Left renal cortex interstitium (tissue), 4 donors: ENCODE results near the gene HEPN1. TPM values are rescaled to one million over a fixed set of nuclear protein-coding genes. Genes with fewer than 3 reads are reported as not detected.
A peak's percentile ranks its signal among the peaks of the same experiment; 100 is the strongest.
"Not testable (repeated sequence)": the region's sequence is repeated elsewhere in the genome, so short reads cannot be mapped to it uniquely, and the experiment has no call there.

ENCODE experiments used
- DNase-seq, 4 donors: peaks; one replicate each; pipeline ENCODE4 v3.0.0-alpha.2; 2013; ENCODE audit warnings: low read depth in 4 of 4, low spot score in 2 of 4, missing footprints in 1 of 4
- polyA plus RNA-seq, 4 donors: library from polyadenylated mRNA; unstranded; fragments of 120-200 nt; gene quantifications; one replicate each; pipeline ENCODE4 v1.2.1, GENCODE V29; 2013; ENCODE audit not compliant: insufficient read length in 4 of 4

HEPN1 gene
- polyA plus RNA-seq, 4 donors, result 0.71 to 2.0 (median 1.2) TPM

- no peak for DNase-seq
Observed at GRCh38 chr11:124938206-124938765, 19.2 kb downstream of the HEPN1 start.

- no peak for DNase-seq
Observed at GRCh38 chr11:124938970-124939369, 19.9 kb downstream of the HEPN1 start.

GRCh38 chr11:124941703-124942102 lies 22.7 kb downstream of the HEPN1 start:
- no peak for DNase-seq

- no peak for DNase-seq
Observed at GRCh38 chr11:124942466-124943253, 23.6 kb downstream of the HEPN1 start.

- no peak for DNase-seq
Observed at GRCh38 chr11:124943254-124943616, 24.2 kb downstream of the HEPN1 start.

GRCh38 chr11:124943741-124944140 lies 24.7 kb downstream of the HEPN1 start:
- DNase-seq, result no peak

- no peak for DNase-seq
Observed at GRCh38 chr11:124944565-124944964, 25.5 kb downstream of the HEPN1 start.

- no peak for DNase-seq
Observed at GRCh38 chr11:124945826-124946225, 26.8 kb downstream of the HEPN1 start.

GRCh38 chr11:124946735-124947141 lies 27.7 kb downstream of the HEPN1 start:
- DNase-seq, result no peak

- no peak for DNase-seq
Observed at GRCh38 chr11:124950601-124951330, 31.7 kb downstream of the HEPN1 start.

- no peak for DNase-seq
Observed at GRCh38 chr11:124951341-124951740, 32.3 kb downstream of the HEPN1 start.

GRCh38 chr11:124953753-124954589 lies 34.9 kb downstream of the HEPN1 start, which contains the start of gene CCDC15:
Gene CCDC15 (plus strand): TSS chr11:124954202. CDS start chr11:124954733, 531 bp downstream.
- peak; percentile 87 to 99 (median 92) for DNase-seq

GRCh38 chr11:124954590-124954955 lies 35.5 kb downstream of the HEPN1 start:
- peak in 1 of 4 donors; percentile 12 for DNase-seq

GRCh38 chr11:124955035-124955434 lies 36.0 kb downstream of the HEPN1 start:
- no peak for DNase-seq

- peak in 3 of 4 donors; percentile 46 to 66 (median 55) for DNase-seq
Observed at GRCh38 chr11:124961972-124962609, 43.0 kb downstream of the HEPN1 start.

- not testable (repeated sequence) for DNase-seq
Observed at GRCh38 chr11:124968197-124968596, 49.1 kb downstream of the HEPN1 start.
